Breast epithelium (tissue), 4 donors: ENCODE data around the gene CBLB. TPM values are rescaled to one million over a fixed set of nuclear protein-coding genes. Genes with fewer than 3 reads are reported as not detected.

ENCODE experiments used
- DNase-seq, 2 donors: peaks; one replicate each; pipeline ENCODE4 v3.0.0-alpha.2; 2019; ENCODE audit warnings: low spot score in 2 of 2
- H3K27ac ChIP-seq, 2 donors: fragments of 200-600 bp; sonication (generic) in 1 of 2; one replicate each; pipeline ENCODE4 v1.5.1; 2016 to 2019; ENCODE audit warnings: mild to moderate bottlenecking in 1 of 2
- H3K27me3 ChIP-seq, 2 donors: fragments of 200-600 bp; sonication (generic) in 1 of 2; one replicate each; pipeline versions ENCODE4 v1.5.1 to v1.6.0; 2017 to 2019; ENCODE audit warnings: control low read depth in 1 of 2, mild to moderate bottlenecking in 1 of 2
- H3K36me3 ChIP-seq: fragments of 200-600 bp; one replicate; pipeline ENCODE4 v1.5.1; 2019
- H3K4me1 ChIP-seq, 2 donors: fragments of 200-600 bp; sonication (generic); one replicate each; pipeline ENCODE4 v1.5.1; 2016 to 2019; ENCODE audit warnings: control low read depth in 1 of 2
- H3K4me3 ChIP-seq, 3 donors: fragments of 200-600 bp; sonication (generic); 1 replicate in 2 of 3; 2 replicates in 1 of 3; pipeline ENCODE4 v1.5.1; 2016 to 2019; ENCODE audit warnings: mild to moderate bottlenecking in 3 of 3, moderate library complexity in 2 of 3
- H3K9me3 ChIP-seq, 2 donors: fragments of 200-600 bp; sonication (generic) in 1 of 2; one replicate each; pipeline ENCODE4 v1.5.1; 2016 to 2019; ENCODE audit warnings: control low read depth in 1 of 2
- POLR2A ChIP-seq: fragments of 450-650 bp; IDR thresholded peaks from one replicate; pipeline ENCODE4 v1.6.1; 2016; ENCODE audit warnings: antibody characterized with exemption, mild to moderate bottlenecking, moderate library complexity
- POLR2AphosphoS5 ChIP-seq, 3 donors: sonication (generic); formaldehyde crosslinking; IDR thresholded peaks; one replicate each; pipeline ENCODE4 v1.6.1; 2017; ENCODE audit warnings: antibody characterized with exemption in 3 of 3
- intact Hi-C: fragments of 100-400 bp; cut with DNase I; formaldehyde crosslinking; loops from one replicate; pipeline ENCODE4 v1.15.1; 2023; ENCODE audit warnings: low total_unique reads
- total RNA-seq, 3 donors: library from RNA; depleted of rRNA; stranded (reverse); fragments of >200 nt; gene quantifications; one replicate each; pipeline ENCODE4 v1.1.0, GENCODE V29; 2016
- TF ChIP-seq, protein P1 (sequence below), 3 donors: fragments of 450-650 bp; IDR thresholded peaks; one replicate each; pipeline ENCODE4 v1.5.1; 2016 to 2017; ENCODE audit warnings: antibody characterized with exemption in 3 of 3, mild to moderate bottlenecking in 3 of 3, moderate library complexity in 3 of 3

The CBLB gene
- total RNA-seq, 3 donors from 2014 or later: 57.7 to 107 (median 70.8) TPM

DNA sequence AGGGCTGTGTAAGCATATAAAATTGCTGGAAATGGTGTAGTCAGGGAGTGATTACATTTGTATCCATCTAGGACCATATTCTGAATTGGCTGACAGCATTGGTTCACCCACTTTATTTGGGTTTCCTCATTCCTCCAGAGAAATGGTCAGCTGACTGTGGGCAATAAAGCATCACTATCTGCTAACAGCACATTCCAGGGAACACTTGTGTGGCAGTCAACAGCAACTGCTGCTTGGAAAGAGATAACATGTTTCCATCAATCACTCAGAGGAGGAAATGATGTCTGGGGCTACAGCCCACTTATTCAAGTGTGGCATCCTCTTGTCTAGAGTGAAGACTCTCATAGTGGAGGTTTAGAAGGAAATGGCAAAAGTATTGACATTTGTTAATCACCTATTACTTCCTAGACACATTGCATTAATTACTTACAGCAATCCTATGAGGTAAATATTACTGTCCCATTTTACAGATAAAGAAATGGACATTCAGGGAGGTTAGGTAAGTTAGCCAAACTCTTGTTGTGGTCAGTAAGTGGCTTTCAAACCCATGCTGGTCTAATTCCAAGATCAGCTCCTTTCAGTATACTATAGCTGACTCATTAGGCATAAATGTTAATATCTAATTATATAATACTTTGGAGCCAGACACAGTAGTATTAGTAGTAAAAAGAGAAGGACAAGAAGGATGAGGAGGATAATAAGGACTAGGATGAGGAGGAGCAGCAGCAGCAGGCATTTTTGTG is 254.4 kb downstream of the CBLB start:
- no peaks in the 10 kb centered on the region for H3K36me3 ChIP-seq
- H3K27me3 ChIP-seq: no peaks in the 10 kb centered on the region
- no peak for DNase-seq
- no peak overlapping the region for H3K4me3 ChIP-seq
- no peaks in the 10 kb centered on the region for H3K9me3 ChIP-seq
- TF ChIP-seq, protein P1, sequence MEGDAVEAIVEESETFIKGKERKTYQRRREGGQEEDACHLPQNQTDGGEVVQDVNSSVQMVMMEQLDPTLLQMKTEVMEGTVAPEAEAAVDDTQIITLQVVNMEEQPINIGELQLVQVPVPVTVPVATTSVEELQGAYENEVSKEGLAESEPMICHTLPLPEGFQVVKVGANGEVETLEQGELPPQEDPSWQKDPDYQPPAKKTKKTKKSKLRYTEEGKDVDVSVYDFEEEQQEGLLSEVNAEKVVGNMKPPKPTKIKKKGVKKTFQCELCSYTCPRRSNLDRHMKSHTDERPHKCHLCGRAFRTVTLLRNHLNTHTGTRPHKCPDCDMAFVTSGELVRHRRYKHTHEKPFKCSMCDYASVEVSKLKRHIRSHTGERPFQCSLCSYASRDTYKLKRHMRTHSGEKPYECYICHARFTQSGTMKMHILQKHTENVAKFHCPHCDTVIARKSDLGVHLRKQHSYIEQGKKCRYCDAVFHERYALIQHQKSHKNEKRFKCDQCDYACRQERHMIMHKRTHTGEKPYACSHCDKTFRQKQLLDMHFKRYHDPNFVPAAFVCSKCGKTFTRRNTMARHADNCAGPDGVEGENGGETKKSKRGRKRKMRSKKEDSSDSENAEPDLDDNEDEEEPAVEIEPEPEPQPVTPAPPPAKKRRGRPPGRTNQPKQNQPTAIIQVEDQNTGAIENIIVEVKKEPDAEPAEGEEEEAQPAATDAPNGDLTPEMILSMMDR (IDR thresholded peaks at IDR 0.05): no peak
- TF ChIP-seq POLR2AphosphoS5 (IDR thresholded peaks at IDR 0.05) (no peak), POLR2A (no peak)
- intact Hi-C loops: no loop called here
- no peaks in the 10 kb centered on the region for H3K4me1 ChIP-seq
- H3K27ac ChIP-seq: no peak overlapping the region

DNA sequence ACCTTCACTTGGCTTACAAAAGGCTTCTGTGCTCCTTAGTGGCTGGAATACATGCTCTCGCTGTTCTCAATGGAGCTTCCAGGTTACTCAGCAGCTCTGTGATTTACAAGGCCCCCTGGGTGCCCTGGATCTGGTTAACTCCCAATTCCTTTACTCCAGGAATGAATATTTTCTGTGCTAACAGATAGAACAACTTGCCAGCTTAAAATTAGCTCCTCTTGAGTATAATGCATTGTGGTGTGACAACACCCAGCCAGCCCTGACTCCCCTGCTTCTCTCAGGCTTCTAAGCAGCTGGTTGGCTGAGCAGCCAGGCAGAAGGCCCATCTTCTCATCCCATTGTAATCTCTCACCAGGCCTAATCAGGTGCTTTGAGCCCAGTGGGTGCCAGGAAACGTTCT is 255.7 kb downstream of the CBLB start:
- no peaks in the 10 kb centered on the region for H3K9me3 ChIP-seq
- no peak overlapping the region for H3K4me3 ChIP-seq
- no peak overlapping the region for H3K27ac ChIP-seq
- intact Hi-C loops: no loop called here
- no peaks in the 10 kb centered on the region for H3K4me1 ChIP-seq
- DNase-seq: no peak
- no peaks in the 10 kb centered on the region for H3K36me3 ChIP-seq
- TF ChIP-seq, protein P1 (IDR thresholded peaks at IDR 0.05): no peak
- TF ChIP-seq POLR2AphosphoS5 (IDR thresholded peaks at IDR 0.05) (no peak), POLR2A (no peak)
- no peaks in the 10 kb centered on the region for H3K27me3 ChIP-seq

DNA sequence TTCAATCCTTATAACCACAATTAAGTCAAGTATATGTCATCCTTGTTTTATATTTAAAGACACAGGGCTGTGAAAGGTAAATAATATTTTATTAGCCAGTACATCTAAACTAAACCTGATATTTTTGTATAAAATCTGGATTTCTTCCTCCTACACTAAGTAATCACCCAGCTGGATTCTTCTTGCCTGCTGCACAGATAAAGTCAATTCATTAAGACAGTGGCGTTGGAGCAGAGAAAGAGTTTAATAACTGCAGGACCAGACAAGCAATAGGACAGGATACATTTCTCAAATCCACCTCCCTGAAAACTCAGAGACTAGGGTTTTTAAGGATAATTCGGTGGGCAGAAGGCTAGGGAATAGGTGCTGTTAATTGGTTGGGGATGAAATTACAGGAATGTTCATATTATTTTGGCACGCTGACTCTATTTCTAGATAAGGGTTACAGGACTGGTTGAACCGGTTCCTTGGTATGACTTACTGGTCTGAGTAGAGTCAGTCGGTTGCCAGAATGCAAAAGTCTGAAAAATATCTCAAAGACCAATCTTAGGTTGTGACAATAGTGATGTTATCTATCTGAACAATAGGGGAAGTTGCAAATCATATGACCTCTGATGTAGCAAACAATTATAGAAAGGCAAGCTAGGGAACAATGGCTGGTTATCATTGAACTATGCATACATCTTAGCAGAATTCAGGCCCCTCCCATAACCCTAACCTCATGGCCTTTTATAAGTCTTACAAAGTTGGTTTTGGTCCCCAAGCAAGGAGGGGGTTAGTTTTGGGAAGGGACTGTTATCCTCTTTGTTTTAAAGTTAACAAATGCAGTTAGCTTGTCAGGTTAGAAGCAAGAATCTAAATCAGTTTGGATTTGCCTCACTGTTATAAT is 257.3 kb downstream of the CBLB start:
- no peaks in the 10 kb centered on the region for H3K27me3 ChIP-seq
- no peaks in the 10 kb centered on the region for H3K9me3 ChIP-seq
- no peak for DNase-seq
- H3K4me1 ChIP-seq: no peaks in the 10 kb centered on the region
- H3K27ac ChIP-seq: no peak overlapping the region
- intact Hi-C loops: no loop called here
- TF ChIP-seq, protein P1 (IDR thresholded peaks at IDR 0.05): no peak
- TF ChIP-seq POLR2A: no peak
- TF ChIP-seq POLR2AphosphoS5 (IDR thresholded peaks at IDR 0.05): no peak
- H3K36me3 ChIP-seq: no peaks in the 10 kb centered on the region
- no peak overlapping the region for H3K4me3 ChIP-seq

GRCh38 chr3:105610473-105610872 is 258.3 kb downstream of the CBLB start:
- H3K4me3 ChIP-seq: no peak overlapping the region
- no peaks in the 10 kb centered on the region for H3K27me3 ChIP-seq
- no peak for DNase-seq
- no peaks in the 10 kb centered on the region for H3K9me3 ChIP-seq
- H3K27ac ChIP-seq: no peak overlapping the region
- no peaks in the 10 kb centered on the region for H3K36me3 ChIP-seq
- intact Hi-C loops: no loop called here
- TF ChIP-seq, protein P1 (IDR thresholded peaks at IDR 0.05): no peak
- TF ChIP-seq POLR2AphosphoS5 (IDR thresholded peaks at IDR 0.05) (no peak), POLR2A (no peak)
- H3K4me1 ChIP-seq: no peaks in the 10 kb centered on the region

- Histone ChIP-seq H3K4me3 (no peak overlapping the region), H3K4me1 (no peaks in the 10 kb centered on the region), H3K27ac (no peak overlapping the region), H3K27me3 (no peaks in the 10 kb centered on the region), H3K9me3 (no peaks in the 10 kb centered on the region), H3K36me3 (no peaks in the 10 kb centered on the region)
- intact Hi-C loops: no loop called here
- DNase-seq: peak in 1 of 2 donors; percentile 51
- TF ChIP-seq POLR2AphosphoS5 (IDR thresholded peaks at IDR 0.05) (no peak), POLR2A (no peak)
- TF ChIP-seq, protein P1 (IDR thresholded peaks at IDR 0.05): no peak
Observed at GRCh38 chr3:105608623-105609022, 260.2 kb downstream of the CBLB start.
